ENCODE data around the gene ITGB8. TPM values are rescaled to one million over a fixed set of nuclear protein-coding genes. Genes with fewer than 3 reads are reported as not detected.

Gene ITGB8
- total RNA-seq, 1 donor from 2014 or later = 62.6 TPM

DNA sequence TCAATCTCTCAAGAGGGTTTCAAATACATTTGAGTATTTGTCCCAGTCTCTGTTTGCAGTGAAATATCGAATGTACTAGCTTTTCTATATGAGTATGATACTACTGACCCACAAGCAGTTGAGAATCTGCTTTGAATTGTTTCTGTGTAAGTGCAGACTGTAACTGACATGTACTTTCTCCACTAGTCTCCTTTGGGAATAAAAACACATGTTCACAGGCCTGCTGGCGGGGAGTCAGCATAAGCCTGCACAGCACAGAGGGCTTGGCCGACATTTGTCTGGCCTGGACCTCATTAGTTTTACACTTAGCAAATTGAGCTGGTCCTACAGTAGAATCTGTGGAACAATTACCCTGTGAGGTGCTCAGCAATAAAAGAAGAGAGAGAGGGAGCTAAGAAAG, 72.6 kb downstream of the ITGB8 start:
- peak overlapping the region; percentile 24 for H3K27ac ChIP-seq
- DNase-seq (ENCODE audit: extremely low spot score in 2 of 2) = no peak
- intact Hi-C loops (cut with DNase I) = no loop called here
- TF ChIP-seq POLR2AphosphoS5 (IDR thresholded peaks at IDR 0.05; ENCODE audit: insufficient read depth in 1 of 2, low read depth in 1 of 2) = no peak
- no peak for TF ChIP-seq POLR2A (IDR thresholded peaks at IDR 0.05)
- TF ChIP-seq CTCF (IDR thresholded peaks at IDR 0.05) = no peak
- H3K9me3 ChIP-seq = no peaks in the 10 kb centered on the region
- peaks cover 0 to 5% of the 10 kb centered on the region in 2 donors for H3K36me3 ChIP-seq
- H3K27me3 ChIP-seq = no peaks in the 10 kb centered on the region
- H3K4me3 ChIP-seq = no peak overlapping the region
- peaks cover 24% of the 10 kb centered on the region for H3K4me1 ChIP-seq

- Histone ChIP-seq H3K4me1 (peaks cover 30% of the 10 kb centered on the region), H3K27me3 (no peaks in the 10 kb centered on the region), H3K27ac (no peak overlapping the region), H3K4me3 (no peak overlapping the region), H3K9me3 (no peaks in the 10 kb centered on the region), H3K36me3 (no peaks in the 10 kb centered on the region)
- intact Hi-C loops (cut with DNase I) = no loop called here
- TF ChIP-seq CTCF (IDR thresholded peaks at IDR 0.05) = no peak
- no peak for TF ChIP-seq POLR2A (IDR thresholded peaks at IDR 0.05)
- TF ChIP-seq POLR2AphosphoS5 (IDR thresholded peaks at IDR 0.05; ENCODE audit: insufficient read depth in 1 of 2, low read depth in 1 of 2) = no peak
- DNase-seq (ENCODE audit: extremely low spot score in 2 of 2) = no peak
Observed at GRCh38 chr7:20404320-20404719, 73.6 kb downstream of the ITGB8 start.

DNA sequence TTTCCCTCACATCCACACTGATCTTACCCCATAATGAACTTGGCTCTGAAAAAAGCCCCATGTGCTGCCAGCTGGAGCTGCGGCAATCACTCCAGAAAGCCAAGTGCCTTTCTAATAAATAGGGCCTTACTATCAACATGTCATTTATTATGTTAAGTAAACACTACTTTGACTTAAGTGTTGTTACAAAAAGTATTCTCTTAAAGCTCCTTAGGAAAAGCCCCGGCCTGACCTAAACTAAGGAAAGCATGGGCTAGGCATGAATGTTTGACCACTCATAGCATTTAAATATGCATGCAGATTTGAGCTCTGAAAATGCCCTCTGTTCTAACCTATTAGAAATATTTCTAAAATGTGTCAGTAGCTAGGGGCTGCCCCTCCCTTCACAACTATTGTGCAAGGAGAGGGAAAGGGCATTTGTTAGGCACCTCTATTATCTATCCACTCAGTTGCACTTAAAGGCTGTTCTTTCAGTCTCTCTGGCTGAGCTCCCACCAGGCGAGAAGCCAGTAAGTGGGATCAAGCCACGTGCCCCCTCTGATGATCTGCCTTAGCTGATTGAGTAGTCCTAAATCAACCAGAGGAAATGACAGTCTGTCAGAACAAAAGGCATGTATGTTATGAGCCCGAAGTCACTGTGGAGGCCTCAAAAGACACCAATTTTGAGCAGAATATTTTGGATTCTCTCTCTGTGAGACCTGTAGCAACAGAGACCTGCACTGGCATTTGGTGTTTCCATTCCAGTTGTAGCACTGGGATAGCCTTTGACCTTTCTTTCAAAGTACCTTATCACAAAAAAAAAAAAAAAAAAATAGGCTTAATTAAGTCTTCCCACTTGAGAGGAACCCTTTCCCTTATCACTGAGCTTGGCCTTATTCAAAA, 77.1 kb downstream of the ITGB8 start:
- intact Hi-C loops (cut with DNase I) = no loop called here
- H3K27ac ChIP-seq = peak overlapping the region; percentile 20
- peaks cover 30% of the 10 kb centered on the region for H3K4me1 ChIP-seq
- H3K4me3 ChIP-seq = no peak overlapping the region
- TF ChIP-seq POLR2AphosphoS5 (IDR thresholded peaks at IDR 0.05; ENCODE audit: insufficient read depth in 1 of 2, low read depth in 1 of 2) = no peak
- TF ChIP-seq CTCF (IDR thresholded peaks at IDR 0.05) = no peak
- no peak for TF ChIP-seq POLR2A (IDR thresholded peaks at IDR 0.05)
- DNase-seq (ENCODE audit: extremely low spot score in 2 of 2) = no peak
- H3K27me3 ChIP-seq = no peaks in the 10 kb centered on the region
- no peaks in the 10 kb centered on the region for H3K9me3 ChIP-seq
- H3K36me3 ChIP-seq = peaks cover 0 to 9% of the 10 kb centered on the region in 2 donors

DNA sequence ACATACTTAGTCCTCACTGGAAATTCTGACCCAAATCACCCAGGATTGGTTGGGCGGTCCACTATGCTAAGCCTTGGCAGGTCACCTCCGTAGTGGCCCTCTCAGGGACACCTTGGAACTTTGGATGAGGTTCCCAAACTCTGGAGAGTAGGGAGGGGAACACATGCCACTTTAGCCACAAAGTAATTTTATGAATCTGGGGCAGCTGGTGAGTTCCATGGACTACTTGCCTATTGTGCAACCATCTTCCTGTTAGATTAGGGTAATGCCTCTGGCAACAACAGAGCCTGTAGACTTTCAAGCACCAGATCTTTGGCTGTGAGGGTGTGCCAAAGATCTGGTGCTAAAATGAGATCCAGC, 77.7 kb downstream of the ITGB8 start:
- no peak for DNase-seq (ENCODE audit: extremely low spot score in 2 of 2)
- peaks cover 25% of the 10 kb centered on the region for H3K4me1 ChIP-seq
- peaks cover 0 to 9% of the 10 kb centered on the region in 2 donors for H3K36me3 ChIP-seq
- intact Hi-C loops (cut with DNase I) = no loop called here
- no peaks in the 10 kb centered on the region for H3K9me3 ChIP-seq
- H3K4me3 ChIP-seq = no peak overlapping the region
- no peaks in the 10 kb centered on the region for H3K27me3 ChIP-seq
- H3K27ac ChIP-seq = peak overlapping the region; percentile 20
- TF ChIP-seq POLR2A (IDR thresholded peaks at IDR 0.05) (no peak), CTCF (IDR thresholded peaks at IDR 0.05) (no peak), POLR2AphosphoS5 (IDR thresholded peaks at IDR 0.05; ENCODE audit: insufficient read depth in 1 of 2, low read depth in 1 of 2) (no peak)

GRCh38 chr7:20409961-20410360, 79.3 kb downstream of the ITGB8 start:
- intact Hi-C loops (cut with DNase I) = no loop called here
- TF ChIP-seq POLR2AphosphoS5 (IDR thresholded peaks at IDR 0.05; ENCODE audit: insufficient read depth in 1 of 2, low read depth in 1 of 2) (no peak), CTCF (IDR thresholded peaks at IDR 0.05) (no peak), POLR2A (IDR thresholded peaks at IDR 0.05) (no peak)
- Histone ChIP-seq H3K9me3 (no peaks in the 10 kb centered on the region), H3K4me1 (peaks cover 21% of the 10 kb centered on the region), H3K36me3 (peaks cover 0 to 9% of the 10 kb centered on the region in 2 donors), H3K27me3 (no peaks in the 10 kb centered on the region), H3K27ac (no peak overlapping the region), H3K4me3 (no peak overlapping the region)
- no peak for DNase-seq (ENCODE audit: extremely low spot score in 2 of 2)

All from vagina (tissue), 2 donors.